Measurements from ENCODE around the gene GNG7. TPM values are rescaled to one million over a fixed set of nuclear protein-coding genes. Genes with fewer than 3 reads are reported as not detected.
"Not testable (repeated sequence)": the region's sequence is repeated elsewhere in the genome, so short reads cannot be mapped to it uniquely, and the experiment has no call there.

GNG7 gene
- total RNA-seq, 1 donor from 2014 or later, result 1.8 TPM

DNA sequence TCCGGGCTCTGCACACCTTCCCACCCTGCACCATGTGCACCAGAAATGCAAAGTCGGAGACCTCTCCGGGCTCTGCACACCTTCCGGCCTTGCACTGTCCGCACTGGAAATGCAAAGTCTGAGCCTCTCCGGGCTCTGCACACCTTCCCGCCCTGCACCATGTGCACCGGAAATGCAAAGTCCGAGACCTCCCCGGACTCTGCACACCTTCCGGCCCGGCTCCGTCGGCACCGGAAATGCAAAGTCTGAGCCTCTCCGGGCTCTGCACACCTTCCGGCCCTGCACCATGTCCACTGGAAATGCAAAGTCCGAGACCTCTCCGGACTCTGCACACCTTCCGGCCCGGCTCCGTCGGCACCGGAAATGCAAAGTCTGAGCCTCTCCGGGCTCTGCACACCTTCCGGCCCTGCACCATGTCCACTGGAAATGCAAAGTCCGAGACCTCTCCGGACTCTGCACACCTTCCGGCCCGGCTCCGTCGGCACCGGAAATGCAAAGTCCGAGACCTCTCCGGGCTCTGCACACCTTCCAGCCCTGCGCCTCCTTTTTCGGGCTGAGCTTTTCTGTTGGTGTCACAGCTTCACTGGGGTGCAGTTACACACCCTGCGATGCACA, 59.3 kb downstream of the GNG7 start:
- not testable (repeated sequence) for DNase-seq (ENCODE audit: low read depth)

DNA sequence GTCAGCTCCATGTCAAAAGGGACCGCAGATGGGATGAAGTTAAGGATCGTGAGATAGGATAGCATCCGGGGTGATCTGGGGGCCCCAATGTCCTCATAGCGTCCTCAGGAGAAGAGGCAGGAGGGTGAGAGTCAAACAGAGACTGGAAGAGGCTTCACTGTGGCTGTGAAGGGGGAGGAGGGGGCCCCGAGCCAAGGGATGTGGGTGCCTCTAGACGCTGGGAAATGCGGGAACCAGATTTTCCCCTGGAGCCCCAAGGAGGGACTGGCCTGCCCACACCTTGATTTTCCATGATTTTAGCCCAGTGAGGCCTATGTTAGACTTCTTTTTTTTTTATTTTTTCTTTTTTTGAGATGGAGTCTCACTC, 61.2 kb downstream of the GNG7 start:
- no peak for DNase-seq (ENCODE audit: low read depth)

DNA sequence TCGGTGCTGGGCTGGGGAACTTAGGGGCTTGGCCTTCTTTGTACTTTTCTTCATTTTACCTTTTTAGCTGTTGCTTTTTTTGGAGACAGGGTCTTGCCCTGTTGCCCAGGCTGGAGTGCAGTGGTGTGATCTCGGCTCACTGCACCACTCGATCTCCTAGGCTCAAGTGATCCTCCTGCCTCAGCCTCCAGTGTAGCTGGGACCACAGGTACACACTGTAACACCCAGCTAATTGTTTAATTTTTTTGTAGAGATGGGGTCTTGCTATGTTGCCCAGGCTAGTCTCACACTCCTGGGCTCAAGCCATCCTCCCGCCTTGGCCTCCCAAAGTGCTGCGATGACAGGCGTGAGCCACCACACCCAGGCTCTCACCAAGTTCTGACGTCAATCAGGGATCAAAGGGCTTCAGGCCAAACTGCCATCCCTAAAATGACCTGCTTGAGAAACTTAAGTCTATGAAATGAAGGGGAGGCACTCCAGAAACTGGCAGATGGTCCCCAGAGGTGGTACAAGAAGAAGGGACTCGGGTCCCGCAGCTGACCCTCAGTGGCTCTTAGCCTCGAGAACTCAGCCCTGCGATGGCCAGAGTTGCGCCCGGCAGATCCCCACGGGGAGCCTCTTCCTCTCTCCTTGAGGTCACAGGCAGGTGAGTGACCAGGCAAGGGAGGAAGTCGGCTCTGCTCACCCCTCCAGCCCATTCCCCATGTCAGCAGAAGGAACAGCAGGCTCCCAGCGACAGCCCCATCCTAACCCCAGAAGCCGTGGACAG, 61.7 kb downstream of the GNG7 start:
- no peak for DNase-seq (ENCODE audit: low read depth)

DNA sequence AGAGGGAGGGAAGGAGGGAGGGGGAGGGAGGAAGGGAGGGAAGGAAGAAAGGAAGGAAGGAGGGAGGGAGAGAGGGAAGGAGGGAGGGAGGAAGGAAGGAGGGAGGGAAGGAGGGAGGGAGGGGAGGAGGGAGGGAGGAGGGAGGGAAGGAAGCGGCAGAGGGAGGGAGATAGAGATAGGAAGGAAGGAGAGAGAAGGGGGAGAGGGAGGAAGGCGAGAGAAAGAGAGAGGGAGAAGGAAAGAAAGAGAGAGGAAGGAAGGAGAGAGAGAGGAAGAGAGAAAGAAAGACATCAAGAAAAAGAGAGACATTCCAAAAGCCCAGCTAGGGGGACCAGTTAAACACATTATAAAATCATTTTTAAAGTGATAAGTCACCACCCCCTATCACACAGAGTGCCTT, 62.5 kb downstream of the GNG7 start:
- DNase-seq (ENCODE audit: low read depth), result no peak

DNA sequence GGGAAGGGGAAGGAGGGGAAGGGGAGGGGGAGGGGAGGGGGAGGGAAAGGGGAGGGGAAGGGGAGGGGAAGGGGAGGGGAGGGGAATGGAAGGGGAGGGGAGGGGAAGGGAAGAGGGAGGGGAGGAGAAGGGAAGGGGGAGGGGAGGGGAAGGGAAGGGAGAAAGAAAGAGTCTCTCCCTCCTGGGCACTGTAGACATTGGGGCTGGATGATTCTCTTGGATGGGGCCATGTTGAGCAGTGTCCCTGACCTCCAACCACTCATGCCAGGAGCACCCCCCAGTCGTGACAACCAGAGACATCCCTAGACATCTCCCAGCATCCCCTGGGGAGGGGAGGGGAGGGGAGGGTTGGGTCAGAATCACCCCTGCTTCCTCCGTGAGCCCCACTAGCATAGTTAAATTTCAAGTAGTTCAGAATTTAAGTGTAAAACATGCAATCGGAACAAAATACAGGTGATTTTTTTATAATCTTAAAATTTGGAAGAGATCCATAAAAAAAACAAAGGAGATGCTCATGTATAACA, 64.0 kb downstream of the GNG7 start:
- DNase-seq (ENCODE audit: low read depth), result no peak

DNA sequence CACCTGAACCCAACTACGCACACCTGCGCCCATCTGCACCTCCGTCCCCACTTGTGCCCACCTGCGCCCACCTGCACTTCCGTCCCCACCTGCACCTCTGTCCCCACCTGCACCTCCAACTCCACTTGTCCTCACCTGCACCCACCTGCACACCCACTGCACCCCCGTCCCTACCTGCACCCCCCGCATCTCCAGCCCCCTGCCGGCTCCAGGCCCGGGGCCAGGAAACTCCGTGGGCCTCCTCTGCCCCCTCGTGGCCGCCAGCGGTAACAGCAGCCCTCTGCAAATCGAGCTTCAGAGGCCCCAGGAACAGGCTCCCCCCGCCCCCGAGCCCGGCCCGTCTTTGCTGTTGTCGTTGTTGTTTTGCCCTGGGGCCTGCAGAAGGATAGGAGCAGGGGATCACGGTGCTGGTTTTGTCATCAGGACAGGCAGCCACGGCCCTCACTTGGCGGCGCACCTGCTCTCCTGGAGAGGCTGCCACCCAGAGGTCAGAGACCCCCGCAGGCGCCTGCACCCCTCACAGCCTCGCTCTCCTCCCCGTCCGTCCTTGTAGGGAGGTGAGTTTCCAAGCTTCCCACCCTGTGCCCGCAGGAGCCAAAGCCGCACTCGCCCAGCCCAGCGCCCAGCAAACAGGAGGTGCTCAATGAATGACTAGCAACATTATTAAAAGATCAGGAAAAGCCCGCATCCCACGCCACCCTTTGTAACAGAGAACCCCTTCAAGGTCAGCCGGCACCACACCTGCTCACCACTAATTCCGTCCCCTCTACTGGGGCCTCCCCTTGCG, 65.4 kb downstream of the GNG7 start:
- no peak for DNase-seq (ENCODE audit: low read depth)

DNA sequence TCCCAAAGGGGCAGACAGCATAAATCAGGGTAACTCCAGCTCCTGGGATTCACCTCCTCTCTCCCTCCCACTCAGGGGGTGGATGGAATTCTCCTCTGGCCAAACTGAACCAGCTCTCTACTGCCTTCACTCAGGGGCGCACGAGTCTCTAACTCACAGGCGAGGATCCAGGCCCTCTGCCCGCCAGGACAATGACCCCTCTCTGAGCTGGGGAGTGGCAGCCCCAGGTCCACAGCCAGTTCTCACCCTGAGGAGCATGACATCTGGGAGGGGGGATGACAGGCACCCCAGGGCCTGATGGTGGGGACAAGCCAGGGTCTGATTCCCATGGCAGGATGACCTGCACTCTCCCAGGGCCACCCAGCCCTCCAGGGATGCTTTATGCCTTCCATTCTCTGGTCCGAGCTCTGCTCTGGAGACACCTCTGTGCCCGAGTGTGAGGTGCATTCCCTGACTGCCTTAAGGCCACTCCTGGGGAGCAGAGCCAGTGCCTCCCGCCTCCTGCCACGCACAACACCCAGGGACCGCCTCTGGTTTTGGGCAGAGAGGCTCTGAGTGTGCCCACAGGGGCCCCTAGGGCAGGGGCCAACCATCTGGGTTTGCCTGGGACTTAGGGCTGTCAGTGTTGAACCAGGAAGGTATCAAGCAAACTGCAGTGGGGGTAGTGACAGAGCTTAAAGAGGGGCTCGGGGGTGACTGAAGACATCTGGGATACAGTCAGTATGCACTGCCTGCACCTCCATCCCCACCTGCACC, 66.2 kb downstream of the GNG7 start:
- no peak for DNase-seq (ENCODE audit: low read depth)

DNA sequence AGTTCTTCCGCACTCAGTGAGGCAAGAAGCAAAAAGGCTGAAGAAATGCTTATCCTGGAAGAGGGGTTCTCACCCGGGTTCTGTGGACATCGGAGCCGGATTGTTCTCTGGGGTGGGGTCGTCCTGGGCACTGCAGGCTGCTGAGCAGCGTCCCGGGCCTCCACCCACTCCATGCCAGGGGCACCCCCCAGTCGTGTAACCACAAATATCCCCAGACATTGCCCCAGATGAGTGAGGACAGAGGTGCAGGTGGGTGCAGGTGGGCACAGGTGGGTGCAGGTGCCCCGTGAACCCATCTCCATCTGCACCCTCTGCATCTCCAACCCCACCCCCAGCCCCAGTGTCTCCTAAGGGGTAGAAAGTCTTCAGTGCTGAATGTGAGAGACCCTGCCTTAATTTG, 67.5 kb downstream of the GNG7 start:
- no peak for DNase-seq (ENCODE audit: low read depth)

DNA sequence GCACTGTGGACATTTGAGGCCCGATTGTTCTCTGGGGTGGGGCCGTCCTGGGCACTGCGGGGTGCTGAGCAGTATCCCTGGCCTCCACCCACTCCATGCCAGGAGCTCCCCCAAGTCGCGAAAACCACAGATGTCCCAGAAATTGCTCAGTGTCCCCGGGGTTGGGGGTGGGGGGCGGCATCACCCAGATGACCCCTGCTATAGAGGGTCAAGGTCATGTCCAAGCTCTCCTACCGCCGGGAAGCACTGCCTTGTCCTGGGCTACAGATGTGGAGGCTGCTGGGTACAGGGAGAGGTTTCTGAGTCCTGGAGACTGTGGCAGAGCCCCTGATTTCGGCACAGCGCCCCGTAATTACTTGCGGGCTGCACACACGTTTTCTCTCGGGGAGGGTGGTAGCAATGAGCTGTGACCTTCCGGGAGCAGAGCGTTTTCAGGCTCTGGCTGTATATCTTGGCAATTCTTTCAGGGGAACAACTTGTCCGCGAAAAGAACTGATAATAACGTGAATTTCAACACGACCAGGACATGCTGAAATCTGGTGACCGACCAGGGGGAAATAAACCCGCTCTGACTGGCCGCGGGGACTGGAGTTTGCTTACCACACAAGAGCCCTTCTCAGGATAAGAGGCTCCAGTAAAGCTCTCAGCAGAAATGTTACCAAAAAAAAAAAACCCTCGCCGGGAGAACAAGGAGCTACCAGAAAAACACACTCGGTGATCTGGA, 68.1 kb downstream of the GNG7 start:
- DNase-seq (ENCODE audit: low read depth), result peak; percentile 39

DNA sequence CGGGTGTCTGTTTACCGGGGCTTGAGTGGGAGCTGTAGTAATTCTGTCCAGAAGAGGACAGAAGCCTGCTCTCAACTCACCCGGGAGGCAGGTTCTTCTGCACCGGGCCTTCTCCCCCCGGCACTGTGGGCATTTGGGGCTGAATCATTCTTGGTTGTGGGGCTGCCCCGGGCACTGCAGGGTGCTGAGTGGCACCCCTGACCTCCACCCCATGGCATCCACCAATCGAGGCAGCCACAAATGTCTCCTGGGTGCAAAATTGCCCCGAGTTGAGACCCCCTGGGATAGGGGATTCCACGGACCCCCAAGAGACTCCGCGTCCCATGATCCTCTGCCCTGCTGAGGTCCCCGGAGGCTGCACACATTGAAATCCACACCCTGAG, 68.8 kb downstream of the GNG7 start:
- no peak for DNase-seq (ENCODE audit: low read depth)

DNA sequence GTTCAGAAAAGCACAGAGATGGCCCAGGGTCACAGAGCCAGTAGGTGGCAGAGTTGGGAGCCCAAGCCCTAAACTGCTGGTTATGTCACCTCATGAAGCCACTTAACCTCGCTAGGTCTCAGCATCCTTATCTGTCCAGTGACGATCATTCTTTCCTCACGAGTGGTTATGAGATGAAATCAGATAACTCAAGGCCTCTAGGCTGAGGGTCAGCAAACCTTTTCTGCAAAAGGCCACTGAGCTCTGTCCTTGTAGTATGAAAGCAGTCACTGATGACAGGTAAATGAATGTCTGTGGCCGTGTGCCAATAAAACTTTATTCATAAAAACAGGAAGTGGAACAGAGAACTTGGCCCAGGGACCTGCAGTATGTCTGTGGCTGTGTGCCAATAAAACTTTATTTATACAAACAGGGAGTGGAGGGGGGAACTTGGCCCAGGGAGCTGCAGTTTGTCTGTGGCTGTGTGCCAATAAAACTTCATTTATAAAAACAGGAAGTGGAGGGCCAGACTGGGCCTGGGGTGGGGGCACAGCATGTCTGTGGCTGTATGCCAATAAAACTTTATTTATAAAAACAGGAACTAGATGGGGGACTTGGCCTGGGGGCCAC, 71.2 kb downstream of the GNG7 start:
- no peak for DNase-seq (ENCODE audit: low read depth)

DNA sequence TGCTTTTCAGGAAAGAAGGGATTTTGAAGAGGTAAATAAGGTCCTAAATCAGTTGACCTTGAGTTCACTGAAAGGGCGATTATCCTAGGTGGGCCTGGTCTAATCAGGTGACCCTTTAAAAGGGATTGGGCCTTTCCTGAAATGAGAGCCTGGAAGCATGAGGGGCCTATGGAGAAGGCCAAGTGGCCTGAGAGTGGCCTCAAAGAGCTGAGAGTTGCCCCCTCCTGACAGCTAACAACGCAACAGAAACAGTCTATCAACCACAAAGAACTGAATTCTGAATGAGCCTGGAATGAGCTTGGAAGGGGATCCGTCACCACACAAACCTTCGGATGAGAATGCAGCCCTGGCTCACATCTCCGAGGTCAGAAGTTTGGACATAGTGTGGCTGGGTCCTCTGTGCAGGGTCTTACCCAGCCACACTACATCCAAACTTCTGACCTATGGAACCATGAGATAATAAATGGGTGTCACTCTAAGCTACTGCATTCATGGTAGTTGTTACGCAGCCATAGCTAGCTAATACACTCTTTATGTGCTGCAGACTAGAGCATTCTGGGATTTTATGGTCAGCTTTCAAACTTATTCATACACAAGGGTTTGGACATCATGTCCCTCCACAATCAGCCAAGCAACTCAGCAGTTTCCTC, 72.0 kb downstream of the GNG7 start:
- DNase-seq (ENCODE audit: low read depth), result no peak

DNA sequence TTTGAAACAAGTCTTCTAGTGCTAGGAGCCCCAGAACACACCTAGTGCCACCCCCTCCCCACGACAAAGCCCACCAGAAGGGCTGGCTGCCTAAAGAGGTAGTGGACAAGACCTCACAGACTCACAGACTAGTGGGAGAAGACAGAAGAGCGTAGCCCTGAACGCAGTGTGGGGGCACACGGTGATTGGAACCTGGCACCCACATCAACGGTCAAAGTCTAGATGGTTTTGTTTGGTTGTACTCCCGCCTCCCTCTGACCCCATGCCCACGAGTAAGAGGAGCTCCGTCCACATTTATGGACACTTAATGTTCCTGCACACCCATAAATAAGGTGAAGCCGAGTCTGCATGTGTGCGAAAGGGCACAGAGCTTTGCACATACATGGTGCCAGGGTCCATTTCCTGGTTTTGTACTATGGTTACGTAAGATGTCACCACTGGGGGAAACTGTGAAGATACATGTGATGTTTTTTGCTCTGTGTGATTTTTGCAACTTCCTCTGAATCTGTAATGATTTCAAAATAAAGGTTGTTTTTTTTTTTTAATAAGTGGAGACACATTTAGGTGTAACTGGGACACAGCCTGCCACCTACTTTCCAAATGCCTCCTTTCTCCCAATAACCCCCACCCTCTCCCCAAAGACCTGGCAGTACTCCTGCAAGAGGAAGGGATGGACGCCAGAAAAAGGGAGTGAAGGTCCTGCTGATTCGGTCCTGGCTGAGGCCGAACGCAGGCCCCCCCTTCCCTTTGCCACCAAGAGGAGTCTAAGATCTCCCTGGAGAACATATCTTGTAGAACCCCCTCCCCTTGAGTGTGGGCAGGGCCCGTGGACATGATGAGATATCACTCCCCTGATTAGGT, 72.8 kb downstream of the GNG7 start:
- no peak for DNase-seq (ENCODE audit: low read depth)

DNA sequence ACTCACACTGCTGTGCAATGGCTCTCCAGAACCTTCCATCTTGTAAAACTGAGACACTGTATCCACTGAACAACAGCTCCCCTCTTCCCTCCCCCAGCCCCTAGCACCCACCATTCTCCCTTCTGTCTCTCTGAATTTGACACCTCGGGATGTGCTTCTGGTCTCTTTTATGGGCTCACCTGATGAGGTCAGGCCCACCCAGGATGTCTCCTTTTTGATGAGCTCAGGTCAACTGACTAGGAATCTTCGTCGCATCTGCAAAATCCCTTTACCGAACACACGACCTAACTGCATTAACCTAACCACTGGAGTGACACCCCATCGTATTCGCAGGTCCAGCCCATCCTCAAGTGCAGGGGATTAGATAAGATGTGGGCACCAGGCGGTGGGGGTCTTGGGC, 73.9 kb downstream of the GNG7 start:
- DNase-seq (ENCODE audit: low read depth), result no peak

DNA sequence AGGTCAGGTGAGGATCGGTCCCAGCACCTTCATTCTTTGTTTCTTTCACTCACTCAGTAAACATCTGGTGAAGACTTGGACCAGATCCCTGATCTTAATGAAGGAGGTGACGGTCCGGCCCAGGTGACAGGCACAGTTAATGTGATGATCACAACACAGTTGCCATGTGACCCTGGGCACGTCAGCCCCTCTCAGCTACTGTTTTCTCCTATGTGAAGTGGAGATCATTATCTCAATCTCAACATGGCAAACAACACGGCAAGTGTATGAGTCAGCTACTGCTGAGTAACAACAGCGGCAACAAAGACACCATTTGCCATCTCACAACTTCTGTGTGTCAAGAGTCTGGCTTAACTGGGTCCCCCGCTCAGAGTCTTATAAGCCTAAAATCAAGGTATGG, 74.6 kb downstream of the GNG7 start:
- DNase-seq (ENCODE audit: low read depth), result peak; percentile 37

DNA sequence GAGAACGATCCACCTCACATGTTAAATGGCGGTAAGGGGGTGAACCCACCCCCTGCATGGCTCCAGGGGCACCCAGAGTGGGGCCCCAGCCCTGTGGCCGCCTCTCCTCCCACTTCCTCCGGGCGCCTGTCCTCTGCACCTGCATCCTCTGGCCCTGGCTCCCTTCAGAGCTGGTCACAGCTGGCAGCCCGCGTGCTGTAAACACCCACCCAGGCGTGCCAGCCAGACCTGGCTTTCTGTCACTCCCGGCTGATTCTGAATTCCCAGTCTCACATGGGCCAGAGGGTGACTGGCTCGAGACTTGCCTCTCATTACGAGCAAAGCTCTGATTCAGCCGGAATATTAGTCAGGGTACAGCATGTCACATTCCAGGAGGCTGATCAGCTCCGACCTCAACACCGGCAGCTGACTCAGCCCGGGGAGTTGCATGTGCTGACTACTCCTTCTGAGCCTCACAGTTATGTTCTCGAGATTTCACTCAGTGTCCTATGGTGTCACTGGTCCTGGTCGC, 75.1 kb downstream of the GNG7 start:
- peak; percentile 99 for DNase-seq (ENCODE audit: low read depth)

DNA sequence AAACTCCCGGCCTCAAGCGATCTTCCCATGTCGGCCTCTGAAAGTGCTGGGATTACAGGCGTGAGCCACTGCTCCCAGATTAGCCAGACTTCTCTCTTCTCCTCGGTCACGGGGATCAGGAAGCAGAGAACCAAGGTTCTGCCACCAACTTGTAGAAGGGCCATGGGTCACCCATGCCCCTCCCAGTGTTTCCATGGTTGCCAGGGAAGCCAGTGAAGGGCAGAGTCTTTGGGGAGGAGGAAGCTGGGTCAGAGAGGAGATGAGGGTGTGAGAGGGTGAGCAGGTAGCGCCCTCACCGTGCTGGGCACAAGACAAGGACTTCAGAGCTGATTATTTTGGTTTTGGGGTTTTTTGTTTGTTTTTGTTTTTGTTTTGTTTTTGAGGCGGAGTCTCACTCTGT, 77.1 kb downstream of the GNG7 start:
- DNase-seq (ENCODE audit: low read depth), result peak; percentile 44

DNA sequence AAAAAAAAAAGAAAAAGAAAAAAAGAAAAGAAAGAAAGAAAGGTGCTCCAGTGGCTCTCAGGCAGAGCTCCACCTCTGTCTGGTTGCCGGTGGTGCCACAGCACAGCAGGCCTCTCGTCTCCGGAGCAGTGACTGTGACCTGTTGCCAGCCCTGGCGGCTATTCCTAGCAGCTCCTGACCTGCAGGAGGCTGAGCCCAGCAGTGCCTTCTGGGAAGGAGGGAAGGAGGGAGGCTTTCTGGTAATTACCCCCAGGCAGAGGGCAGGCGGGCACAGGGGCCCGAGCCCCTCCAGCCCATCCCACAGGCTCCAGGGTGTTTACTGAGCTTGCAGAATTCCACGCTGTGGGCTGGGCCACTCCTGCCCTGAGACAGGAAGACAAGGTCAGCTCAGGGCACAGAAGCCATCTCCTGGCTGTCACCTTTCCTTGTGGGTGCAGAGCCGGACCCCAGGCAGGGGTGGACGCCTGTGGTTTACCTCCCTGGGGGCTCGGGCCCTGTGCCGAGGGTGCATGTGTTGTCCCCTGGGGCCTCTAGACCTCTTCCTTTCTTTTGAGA, 77.9 kb downstream of the GNG7 start:
- DNase-seq (ENCODE audit: low read depth), result peak; percentile 79

DNA sequence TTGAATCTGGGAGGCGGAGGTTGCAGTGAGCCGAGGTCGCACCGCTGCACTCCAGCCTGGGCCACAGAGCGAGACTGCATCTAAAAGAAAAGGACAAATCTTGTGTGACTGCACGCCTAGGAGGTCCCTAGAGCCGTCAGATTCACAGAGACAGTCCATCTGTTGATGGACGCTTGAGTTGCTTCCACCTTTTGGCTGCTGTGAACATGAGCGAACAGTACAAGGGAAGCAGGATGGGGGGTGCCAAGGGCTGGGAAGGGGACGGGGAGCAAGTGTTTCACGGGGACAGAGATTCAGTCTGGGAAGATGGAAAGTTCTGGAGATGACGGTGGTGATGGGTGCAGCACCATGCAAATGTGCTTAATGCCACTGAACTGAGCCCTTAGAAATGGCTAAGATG, 78.7 kb downstream of the GNG7 start:
- no peak for DNase-seq (ENCODE audit: low read depth)
